Nephron progenitor cell (in vitro differentiated cells): ENCODE results near the gene EFHC1.

Experiments used
- DNase-seq: peaks from one replicate; pipeline ENCODE4 v3.0.0; 2021
- H3K27ac Mint-ChIP-seq: 2 replicates; pipeline ENCODE4 v1.8.0; 2021; ENCODE audit warnings: mild to moderate bottlenecking, moderate library complexity, mixed read lengths
- H3K27me3 Mint-ChIP-seq: 2 replicates; pipeline ENCODE4 v1.8.0; 2021; ENCODE audit warnings: mild to moderate bottlenecking, low read depth, mixed read lengths; ENCODE audit not compliant: poor library complexity
- H3K36me3 Mint-ChIP-seq: 2 replicates; pipeline ENCODE4 v1.8.0; 2021; ENCODE audit warnings: low read depth, mixed read lengths
- H3K4me1 Mint-ChIP-seq: 2 replicates; pipeline ENCODE4 v1.8.0; 2021; ENCODE audit warnings: mixed read lengths
- H3K4me3 Mint-ChIP-seq: 2 replicates; pipeline ENCODE4 v1.8.0; 2021; ENCODE audit warnings: mild to moderate bottlenecking, moderate library complexity, mixed read lengths
- H3K9me3 Mint-ChIP-seq: 2 replicates; pipeline ENCODE4 v1.8.0; 2021; ENCODE audit warnings: mild to moderate bottlenecking, moderate library complexity, mixed read lengths
- CTCF ChIP-seq: fragments of 200-600 bp; sonication (generic); IDR thresholded peaks from 2 replicates; pipeline ENCODE4 v1.5.0; 2021; ENCODE audit warnings: antibody characterized with exemption

The EFHC1 gene

GRCh38 chr6:52388790-52389189 is 31.4 kb upstream of the EFHC1 start:
- Mint-ChIP-seq H3K9me3 (peaks cover 34% of the 10 kb centered on the region), H3K27ac (no peak overlapping the region), H3K4me3 (no peak overlapping the region), H3K4me1 (no peaks in the 10 kb centered on the region), H3K36me3 (peaks cover 43% of the 10 kb centered on the region), H3K27me3 (no peaks in the 10 kb centered on the region)
- DNase-seq: no peak
- TF ChIP-seq CTCF: no peak

GRCh38 chr6:52389264-52389625 is 30.9 kb upstream of the EFHC1 start:
- no peak for DNase-seq
- Mint-ChIP-seq H3K4me3 (no peak overlapping the region), H3K9me3 (peaks cover 30% of the 10 kb centered on the region), H3K4me1 (no peaks in the 10 kb centered on the region), H3K27me3 (no peaks in the 10 kb centered on the region), H3K27ac (no peak overlapping the region), H3K36me3 (peaks cover 38% of the 10 kb centered on the region)
- TF ChIP-seq CTCF: no peak

- Mint-ChIP-seq H3K27ac (peak overlapping the region; percentile 16), H3K9me3 (peaks cover 28% of the 10 kb centered on the region), H3K36me3 (peaks cover 33% of the 10 kb centered on the region), H3K4me1 (no peaks in the 10 kb centered on the region), H3K27me3 (no peaks in the 10 kb centered on the region), H3K4me3 (no peak overlapping the region)
- no peak for TF ChIP-seq CTCF
- no peak for DNase-seq
Observed at GRCh38 chr6:52389626-52390360, 30.3 kb upstream of the EFHC1 start.

- Mint-ChIP-seq H3K9me3 (peaks cover 28% of the 10 kb centered on the region), H3K4me1 (no peaks in the 10 kb centered on the region), H3K36me3 (peaks cover 27% of the 10 kb centered on the region), H3K27me3 (no peaks in the 10 kb centered on the region), H3K4me3 (no peak overlapping the region), H3K27ac (no peak overlapping the region)
- DNase-seq: no peak
- TF ChIP-seq CTCF: no peak
Observed at GRCh38 chr6:52390361-52390727, 29.8 kb upstream of the EFHC1 start.

GRCh38 chr6:52391599-52391998 is 28.5 kb upstream of the EFHC1 start:
- Mint-ChIP-seq H3K27ac (no peak overlapping the region), H3K4me1 (no peaks in the 10 kb centered on the region), H3K36me3 (peaks cover 15% of the 10 kb centered on the region), H3K27me3 (no peaks in the 10 kb centered on the region), H3K9me3 (peaks cover 18% of the 10 kb centered on the region), H3K4me3 (no peak overlapping the region)
- DNase-seq: no peak
- no peak for TF ChIP-seq CTCF

GRCh38 chr6:52392944-52393343 is 27.2 kb upstream of the EFHC1 start:
- H3K27me3 Mint-ChIP-seq: no peaks in the 10 kb centered on the region
- DNase-seq: no peak

More at GRCh38 chr6:52392944-52393343, 27.2 kb upstream of the EFHC1 start:
- no peak for TF ChIP-seq CTCF
- H3K4me1 Mint-ChIP-seq: peaks cover 6% of the 10 kb centered on the region
- H3K9me3 Mint-ChIP-seq: peaks cover 7% of the 10 kb centered on the region
- H3K36me3 Mint-ChIP-seq: peaks cover 5% of the 10 kb centered on the region
- H3K4me3 Mint-ChIP-seq: no peak overlapping the region
- no peak overlapping the region for H3K27ac Mint-ChIP-seq
